Upper lobe of left lung (tissue), 4 donors: ENCODE results near the gene RASA4.
"Not testable (repeated sequence)": the region's sequence is repeated elsewhere in the genome, so short reads cannot be mapped to it uniquely, and the experiment has no call there.

ENCODE experiments used
- POLR2A ChIP-seq, 4 donors: fragments of 450-650 bp; IDR thresholded peaks; one replicate each; pipeline ENCODE4 v1.5.1; 2016 to 2017; ENCODE audit warnings: antibody characterized with exemption in 4 of 4, mild to moderate bottlenecking in 2 of 4
- POLR2AphosphoS5 ChIP-seq, 2 donors: sonication (generic); formaldehyde crosslinking; IDR thresholded peaks; one replicate each; pipeline ENCODE4 v1.5.1; 2017; ENCODE audit warnings: antibody characterized with exemption in 2 of 2
- TF ChIP-seq, protein P1 (sequence below), 6 experiments: fragments of 450-650 bp in 4 of 6; fragments of 200-600 bp in 2 of 6; sonication (generic) in 2 of 6; IDR thresholded peaks; one replicate each; pipeline ENCODE4 v1.5.1; 2016 to 2019; ENCODE audit warnings: antibody characterized with exemption in 6 of 6

DNA sequence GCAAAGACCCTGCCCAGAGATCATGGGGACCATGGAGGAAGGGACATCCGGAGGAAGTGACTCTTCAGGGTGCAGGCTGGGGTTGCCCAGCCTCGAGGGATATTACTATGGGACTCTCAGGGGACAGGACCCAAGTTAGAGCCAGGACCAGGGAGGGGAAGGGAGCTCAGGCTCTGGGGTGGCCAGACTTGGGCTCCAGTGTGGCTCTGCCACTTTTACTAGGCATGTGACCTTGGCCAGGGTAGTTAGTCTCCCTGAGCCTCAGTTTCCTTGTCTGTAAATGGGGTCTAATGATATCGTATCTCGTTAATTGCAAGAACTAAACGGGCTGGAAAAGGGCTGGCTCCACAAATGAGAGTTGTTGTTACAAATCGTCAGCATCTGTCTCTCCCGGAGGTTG lies 6.1 kb downstream of the RASA4 start:
- not testable (repeated sequence) for TF ChIP-seq POLR2AphosphoS5, POLR2A (IDR thresholded peaks at IDR 0.05)
- TF ChIP-seq, protein P1, sequence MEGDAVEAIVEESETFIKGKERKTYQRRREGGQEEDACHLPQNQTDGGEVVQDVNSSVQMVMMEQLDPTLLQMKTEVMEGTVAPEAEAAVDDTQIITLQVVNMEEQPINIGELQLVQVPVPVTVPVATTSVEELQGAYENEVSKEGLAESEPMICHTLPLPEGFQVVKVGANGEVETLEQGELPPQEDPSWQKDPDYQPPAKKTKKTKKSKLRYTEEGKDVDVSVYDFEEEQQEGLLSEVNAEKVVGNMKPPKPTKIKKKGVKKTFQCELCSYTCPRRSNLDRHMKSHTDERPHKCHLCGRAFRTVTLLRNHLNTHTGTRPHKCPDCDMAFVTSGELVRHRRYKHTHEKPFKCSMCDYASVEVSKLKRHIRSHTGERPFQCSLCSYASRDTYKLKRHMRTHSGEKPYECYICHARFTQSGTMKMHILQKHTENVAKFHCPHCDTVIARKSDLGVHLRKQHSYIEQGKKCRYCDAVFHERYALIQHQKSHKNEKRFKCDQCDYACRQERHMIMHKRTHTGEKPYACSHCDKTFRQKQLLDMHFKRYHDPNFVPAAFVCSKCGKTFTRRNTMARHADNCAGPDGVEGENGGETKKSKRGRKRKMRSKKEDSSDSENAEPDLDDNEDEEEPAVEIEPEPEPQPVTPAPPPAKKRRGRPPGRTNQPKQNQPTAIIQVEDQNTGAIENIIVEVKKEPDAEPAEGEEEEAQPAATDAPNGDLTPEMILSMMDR (IDR thresholded peaks at IDR 0.05), result not testable (repeated sequence)
